Skeletal muscle cell (primary cell): ENCODE measurements around the gene PCBP3.
"Not testable (repeated sequence)": the region's sequence is repeated elsewhere in the genome, so short reads cannot be mapped to it uniquely, and the experiment has no call there.

Experiments used
- DNase-seq: peaks from one replicate; pipeline ENCODE4 v3.0.0-alpha.2; 2010; ENCODE audit warnings: low read depth
- H3K4me3 ChIP-seq: 2 replicates; pipeline ENCODE4 v1.5.1; 2011; ENCODE audit warnings: low read depth, mild to moderate bottlenecking, control low read depth, low read length, moderate library complexity

Gene PCBP3

DNA sequence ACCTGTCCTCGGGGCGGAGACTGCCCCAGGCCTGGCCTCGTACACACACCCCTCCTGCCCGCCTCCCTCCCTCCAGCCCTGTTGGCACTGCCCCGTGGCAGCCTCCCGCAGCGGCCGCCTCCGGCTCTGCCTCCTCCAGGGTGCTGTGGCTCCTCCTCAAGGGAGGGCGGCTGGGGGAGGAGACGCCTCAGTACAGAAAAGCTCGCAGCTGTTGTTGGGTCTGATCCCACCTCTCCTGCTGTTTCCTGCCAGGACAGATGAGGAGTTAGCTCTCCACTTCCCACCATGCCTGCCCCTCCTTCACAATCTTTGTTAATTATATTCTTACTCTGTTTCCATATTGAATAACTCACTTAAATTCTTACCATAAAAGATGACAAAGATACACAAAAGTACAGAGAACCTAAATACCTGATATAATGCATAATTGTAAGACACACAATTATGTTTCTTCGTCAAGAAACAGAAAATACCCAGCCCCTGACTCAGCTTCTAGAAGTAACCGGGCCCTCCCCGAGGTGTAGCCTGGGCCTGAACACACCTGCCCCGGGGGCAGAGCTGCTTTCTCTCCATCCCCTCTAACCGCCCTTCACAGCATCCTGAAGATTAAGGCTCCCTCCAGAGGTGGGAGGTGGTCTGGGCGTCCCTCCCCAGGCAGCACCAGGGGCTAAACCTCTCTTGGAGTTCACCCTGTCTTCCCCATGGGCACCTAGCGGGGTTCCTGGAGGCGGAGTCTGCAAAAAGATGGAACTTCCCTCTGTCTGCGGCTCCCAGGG lies 307.4 kb downstream of the PCBP3 start:
- no peak overlapping the region for H3K4me3 ChIP-seq
- DNase-seq = no peak

DNA sequence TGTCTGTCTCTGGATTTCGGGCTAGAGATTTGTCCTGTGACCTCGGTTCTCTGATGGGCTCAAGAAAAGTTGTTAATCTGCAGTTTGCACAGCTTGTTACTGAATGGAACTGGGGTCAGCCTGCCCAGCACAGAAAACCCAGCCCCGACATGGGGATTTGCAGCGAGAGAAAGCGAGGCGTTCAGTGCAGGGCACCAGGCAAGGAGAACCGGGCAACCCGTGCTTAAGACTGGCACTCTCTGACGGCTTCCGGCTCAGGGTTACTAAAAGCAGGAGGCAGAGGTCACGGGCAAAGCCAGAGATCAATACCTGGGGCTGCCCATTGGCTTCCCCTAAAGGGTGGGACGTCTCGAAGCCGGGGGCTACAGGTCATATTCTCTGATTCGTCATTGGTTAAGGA lies 308.2 kb downstream of the PCBP3 start:
- no peak for DNase-seq
- H3K4me3 ChIP-seq = no peak overlapping the region

DNA sequence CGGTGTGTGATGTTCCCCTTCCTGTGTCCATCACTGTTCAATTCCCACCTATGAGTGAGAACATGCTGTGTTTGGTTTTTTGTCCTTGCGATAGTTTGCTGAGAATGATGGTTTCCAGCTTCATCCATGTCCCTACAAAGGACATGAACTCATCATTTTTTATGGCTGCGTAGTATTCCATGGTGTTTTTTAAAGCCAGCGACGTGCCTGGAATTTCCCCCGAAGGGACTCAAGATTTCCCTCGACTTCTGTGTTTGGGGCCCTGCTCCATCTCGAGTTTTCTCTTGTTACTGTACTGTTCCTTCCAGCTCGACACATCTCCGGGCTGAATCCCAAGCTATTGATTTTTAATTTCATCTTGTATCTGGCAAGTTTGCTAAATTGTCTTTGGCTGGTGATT lies 309.0 kb downstream of the PCBP3 start:
- H3K4me3 ChIP-seq, DNase-seq: not testable (repeated sequence)

DNA sequence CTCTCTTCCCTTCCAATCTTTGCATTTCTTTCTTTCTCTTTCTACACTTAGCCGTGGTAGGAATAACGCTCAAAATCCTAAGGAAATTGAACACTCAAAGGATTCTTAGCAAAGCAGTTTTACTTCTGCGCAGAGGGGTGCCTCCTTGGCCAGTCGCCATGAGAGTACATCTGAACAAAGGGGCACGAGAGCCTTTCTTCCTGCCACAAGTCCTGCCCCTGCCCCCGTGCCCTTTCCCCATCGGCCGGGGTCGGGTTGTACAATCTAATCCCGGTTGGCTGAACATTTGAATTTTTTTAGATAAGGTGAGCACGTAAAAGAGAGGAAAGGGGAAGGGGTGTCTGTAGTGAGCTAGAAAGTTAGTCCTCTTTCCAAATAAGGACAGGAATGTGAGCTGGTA lies 309.4 kb downstream of the PCBP3 start:
- DNase-seq = no peak

DNA sequence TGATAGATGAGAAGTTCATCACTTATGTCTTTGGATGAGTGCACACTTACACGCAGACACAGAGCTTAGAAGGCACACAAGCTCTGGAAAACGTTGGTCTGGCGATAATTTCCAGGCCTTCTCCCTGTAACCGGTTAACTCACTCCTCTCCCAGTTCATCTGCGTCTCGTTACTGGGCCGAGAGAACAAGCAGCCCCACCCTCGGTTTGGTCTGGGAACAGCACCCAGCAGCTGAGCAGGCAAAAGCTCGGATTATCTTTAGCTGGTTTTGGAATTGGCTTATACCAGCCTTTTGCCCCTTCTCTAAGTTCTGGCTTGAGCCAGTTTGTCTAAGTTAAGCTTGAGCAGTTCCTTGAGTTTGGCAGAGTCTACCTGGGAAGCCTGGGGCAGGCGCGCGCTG lies 310.7 kb downstream of the PCBP3 start:
- H3K4me3 ChIP-seq = no peak overlapping the region
- no peak for DNase-seq

More for the DNA sequence above, 309.4 kb downstream of the PCBP3 start:
- H3K4me3 ChIP-seq = no peak overlapping the region

DNA sequence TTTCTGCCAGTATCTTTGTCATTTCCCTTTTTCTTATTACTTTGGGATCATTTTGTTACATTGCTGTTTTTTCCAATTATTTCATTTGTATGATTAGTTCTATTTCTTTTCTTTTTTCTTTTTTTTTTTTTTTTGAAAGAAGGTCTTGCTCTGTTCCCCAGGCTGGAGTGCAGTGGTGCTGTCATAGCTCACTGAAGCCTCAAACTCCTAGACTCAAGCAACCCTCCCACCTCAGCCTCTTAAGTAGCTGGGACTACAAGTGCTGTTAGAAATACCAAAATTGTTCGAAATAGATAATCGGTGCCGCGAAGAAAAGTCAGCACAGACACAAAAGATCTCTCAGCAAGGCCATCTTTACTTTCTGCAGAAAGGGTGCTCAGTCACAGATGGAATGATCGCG lies 311.4 kb downstream of the PCBP3 start:
- no peak overlapping the region for H3K4me3 ChIP-seq
- DNase-seq = no peak

DNA sequence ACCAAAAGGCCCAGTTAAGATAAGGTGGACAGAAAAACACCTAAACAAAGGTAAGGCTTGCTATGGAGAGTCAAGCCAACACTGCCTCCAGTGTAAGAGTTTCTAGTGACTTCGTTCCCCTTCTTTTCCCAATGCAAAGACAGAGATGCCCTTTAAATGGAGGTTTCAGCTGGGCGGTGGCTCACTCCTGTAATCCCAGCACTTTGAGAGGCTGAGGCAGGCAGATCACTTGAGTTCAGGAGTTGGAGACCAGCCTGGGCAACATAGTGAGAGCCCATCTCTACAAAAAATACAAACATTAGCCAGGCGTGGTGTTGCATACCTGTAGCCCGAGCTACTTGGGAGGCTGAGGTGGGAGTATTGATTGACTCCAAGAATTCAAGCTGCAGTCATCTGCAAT lies 314.0 kb downstream of the PCBP3 start:
- H3K4me3 ChIP-seq = no peak overlapping the region
- no peak for DNase-seq

DNA sequence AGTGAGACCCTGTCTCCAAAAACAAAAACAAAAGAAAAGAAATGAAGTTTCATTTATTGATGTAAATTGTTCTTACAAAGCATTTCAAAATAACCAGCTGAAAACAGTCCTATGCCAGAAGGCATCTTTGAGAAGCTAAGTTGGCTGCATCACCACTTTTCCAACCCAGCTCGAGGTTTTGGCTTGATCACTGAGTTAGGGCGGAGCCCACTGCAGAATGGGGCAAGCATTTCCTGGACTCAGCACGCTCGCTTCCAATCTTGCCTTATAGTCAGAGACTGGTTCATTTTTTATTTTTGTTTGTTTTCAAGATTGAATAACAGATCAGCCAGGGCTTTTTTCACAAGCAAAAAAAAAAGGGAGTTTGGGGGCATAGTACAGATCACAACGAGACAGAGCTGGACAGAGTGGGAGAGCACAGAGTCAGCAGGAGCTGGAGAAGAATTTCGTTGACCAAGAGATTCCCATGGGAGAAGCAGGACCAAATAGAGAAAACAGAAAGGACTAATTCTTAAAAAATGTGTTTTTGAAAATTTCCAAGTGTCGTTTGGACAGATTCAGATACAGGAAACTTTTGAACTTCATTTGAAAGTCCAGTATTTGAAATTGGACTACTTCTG lies 314.6 kb downstream of the PCBP3 start:
- no peak overlapping the region for H3K4me3 ChIP-seq
- peak; percentile 15 for DNase-seq

DNA sequence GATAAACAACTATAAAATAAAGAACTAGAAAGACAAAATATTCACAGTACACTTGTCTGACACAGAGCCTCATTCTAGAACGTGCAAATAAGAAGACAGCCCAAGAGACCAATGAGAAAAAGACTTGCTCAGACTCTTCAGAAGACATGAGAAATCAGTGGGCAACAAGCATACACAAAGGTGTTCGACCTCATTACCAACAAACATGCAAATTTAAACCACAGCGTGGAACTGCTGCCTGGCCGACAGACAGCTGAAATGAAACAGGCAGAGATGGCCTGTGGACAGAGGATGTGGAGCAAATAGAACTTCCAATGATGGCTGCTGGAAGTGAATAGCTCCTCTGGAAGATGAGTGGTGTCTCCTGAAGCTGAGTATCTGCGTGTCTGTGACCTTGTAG lies 315.7 kb downstream of the PCBP3 start:
- no peak overlapping the region for H3K4me3 ChIP-seq
- DNase-seq = no peak

DNA sequence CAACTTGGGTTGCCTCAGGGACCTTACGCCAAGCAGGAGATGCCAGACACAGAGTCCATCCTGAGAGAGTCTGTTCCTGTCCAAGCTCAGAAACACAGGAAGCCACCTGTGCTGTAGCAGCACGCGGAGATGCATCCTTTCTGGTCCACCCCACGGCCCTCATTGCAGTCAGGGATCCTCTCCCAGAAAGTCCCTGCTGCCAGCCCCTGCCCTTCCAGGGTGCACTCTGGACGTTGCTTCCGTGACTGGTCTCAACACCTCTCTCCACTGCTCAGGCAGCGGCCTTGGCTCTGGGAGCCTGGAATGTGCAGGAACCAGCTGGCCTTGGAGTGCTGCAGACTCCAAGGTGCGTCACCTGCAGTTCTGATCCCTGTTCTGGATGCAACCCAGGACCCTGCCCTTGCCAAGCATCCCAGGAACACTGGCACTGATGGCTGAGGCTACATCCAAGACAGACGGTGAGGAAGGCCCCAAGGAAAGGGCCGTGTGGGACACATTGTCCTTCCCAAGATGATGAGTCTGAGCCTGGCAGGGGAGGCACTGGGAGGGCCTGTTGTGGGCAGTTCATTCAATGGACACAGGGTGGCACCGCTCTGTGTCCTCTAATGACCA lies 316.4 kb downstream of the PCBP3 start:
- no peak for DNase-seq

DNA sequence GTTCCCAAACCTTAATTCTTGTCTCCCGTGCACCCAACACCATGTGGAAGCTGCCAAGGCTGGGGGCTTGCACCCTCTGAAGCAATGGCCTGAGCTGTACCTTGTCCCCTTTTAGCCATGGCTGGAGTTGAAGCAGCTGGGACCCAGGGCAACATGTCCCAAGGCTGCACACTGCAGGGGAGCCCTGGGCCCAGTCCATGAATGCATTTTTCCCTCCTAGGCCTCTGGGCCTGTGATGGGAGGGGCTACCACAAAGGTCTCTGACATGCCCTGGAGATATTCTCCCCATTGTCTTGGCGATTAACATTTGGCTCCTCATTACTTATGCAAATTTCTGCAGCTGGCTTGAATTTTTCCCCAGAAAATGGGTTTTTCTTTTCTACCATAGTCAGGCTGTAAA lies 317.9 kb downstream of the PCBP3 start:
- H3K4me3 ChIP-seq, DNase-seq: not testable (repeated sequence)

More for the DNA sequence above, 316.4 kb downstream of the PCBP3 start:
- H3K4me3 ChIP-seq = no peak overlapping the region

DNA sequence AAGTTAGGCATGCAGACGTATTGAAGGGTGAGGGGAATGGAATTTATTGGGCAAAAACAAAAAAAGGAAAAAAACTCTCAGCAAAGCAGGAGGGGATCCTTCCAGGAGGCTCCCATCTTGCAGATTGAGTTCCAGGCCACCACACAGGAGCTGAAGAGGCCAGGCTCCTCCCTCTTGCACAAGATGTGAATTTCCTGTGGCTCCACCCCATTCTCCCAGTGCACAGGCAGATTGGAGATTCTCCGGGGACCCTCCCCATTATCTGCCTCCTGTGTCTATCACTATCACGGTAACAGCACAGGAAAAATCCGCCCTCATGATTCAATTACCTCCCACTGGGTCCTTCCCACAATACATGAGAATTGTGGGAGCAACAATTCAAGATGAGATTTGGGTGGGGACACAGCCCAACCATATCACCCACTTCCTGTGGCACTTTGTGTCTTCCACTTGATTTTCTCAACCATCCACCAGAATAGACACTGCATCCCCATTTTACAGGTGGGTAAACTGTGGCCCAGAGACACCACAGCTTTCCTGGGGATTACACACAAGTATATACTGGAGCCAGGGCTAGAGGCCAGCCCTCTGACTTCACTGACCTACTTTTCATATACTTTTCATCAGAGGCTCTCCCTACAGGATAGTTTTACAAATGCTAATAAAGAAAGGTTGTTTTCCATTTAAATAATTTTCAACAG lies 319.2 kb downstream of the PCBP3 start:
- H3K4me3 ChIP-seq = no peak overlapping the region
- DNase-seq = no peak

DNA sequence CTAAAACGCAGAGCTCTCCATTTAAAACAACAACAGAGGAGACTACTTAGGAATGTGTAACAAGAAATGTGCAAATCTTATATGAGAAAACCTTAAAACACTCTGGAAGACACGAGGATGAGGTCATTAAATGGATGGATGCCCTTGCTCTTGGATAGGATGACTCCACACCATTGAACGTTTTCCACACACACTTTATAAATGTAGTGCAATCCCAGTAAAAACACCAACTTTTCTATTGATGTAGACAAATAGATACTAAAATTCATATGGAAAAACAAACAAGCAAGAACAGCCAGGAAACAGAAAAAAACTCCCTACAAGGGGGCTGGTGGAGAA lies 319.7 kb downstream of the PCBP3 start:
- peak; percentile 10 for DNase-seq
- no peak overlapping the region for H3K4me3 ChIP-seq

DNA sequence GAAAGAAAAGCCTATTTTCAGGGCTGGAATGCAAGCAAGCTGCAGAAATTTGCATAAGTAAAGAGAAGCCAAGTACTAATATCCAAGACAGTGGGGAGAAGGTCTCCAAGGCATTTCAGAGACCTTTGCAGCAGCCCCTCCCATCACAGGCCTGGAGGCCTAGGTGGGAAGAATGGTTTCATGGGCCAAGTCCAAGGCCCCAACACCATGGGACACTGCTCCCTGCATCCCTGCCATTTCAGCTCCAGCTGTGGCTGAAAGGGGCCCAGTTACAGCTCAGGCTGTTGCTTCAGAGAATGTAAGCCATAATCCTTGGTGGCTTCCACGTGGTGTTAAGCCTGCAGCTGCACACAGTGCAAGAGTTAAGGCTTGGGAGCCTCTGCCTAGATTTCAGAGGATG lies 321.1 kb downstream of the PCBP3 start:
- no peak for DNase-seq
- H3K4me3 ChIP-seq = no peak overlapping the region

DNA sequence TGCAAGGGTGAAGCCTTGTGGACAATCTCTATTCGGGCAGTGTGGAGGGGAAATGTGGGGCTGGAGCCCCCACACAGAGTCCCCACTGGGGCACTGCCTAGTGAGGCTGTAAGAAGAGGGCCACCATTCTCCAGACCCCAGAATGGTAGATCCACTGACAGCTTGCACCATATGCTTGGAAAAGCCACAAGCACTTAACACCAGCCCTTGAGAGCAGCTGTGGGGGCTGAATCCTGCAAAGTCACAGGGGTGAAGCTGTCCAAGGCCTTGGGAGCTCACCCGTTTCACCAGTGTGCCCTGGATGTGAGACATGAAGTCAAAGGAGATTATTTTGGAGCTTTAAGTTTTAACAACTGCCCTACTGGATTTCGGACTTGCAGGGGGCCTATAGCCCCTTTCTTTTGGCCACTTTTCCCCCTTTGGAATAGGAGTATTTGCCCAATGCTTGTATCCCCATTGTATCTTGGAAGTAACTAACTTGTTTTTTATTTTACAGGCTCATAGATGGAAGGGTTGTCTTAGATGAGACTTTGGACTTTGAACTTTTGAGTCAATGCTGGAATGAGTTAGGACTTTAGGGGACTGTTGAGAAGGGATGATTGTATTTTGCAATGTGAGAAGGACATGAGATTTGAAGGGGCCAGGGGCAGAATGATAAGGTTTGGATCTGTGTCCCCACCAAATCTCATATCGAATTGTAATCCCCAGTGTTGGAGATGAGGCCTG lies 321.7 kb downstream of the PCBP3 start:
- no peak overlapping the region for H3K4me3 ChIP-seq
- DNase-seq = no peak

DNA sequence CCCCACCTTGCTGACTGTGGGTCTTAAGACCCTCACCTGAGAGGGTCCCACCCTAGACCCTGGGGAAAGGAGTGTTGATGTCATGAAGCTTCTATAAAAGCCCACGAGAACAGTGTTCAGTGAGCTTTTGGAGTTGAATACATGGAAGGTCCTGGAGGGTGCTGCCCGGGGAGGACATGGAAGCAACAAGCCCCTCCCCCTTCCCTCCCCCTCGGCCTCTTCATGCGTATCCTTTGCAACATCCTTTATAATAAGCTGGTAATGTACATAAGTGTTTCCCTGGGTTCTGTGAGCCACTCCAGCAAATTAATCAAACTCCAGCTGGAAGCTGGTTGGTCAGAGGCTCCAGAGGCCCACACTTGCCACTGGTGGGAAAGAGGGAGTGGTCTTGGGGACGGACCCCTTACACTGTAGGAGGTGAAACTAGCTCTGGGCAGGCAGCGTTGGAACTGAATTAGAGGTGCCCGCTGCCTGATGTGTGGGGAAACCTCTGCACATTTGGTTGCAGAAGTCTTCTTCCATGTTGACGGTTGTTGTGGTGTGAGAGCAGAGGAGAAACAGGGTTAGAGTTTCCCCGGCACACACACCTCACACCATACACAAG lies 323.4 kb downstream of the PCBP3 start:
- no peak overlapping the region for H3K4me3 ChIP-seq
- DNase-seq = no peak

DNA sequence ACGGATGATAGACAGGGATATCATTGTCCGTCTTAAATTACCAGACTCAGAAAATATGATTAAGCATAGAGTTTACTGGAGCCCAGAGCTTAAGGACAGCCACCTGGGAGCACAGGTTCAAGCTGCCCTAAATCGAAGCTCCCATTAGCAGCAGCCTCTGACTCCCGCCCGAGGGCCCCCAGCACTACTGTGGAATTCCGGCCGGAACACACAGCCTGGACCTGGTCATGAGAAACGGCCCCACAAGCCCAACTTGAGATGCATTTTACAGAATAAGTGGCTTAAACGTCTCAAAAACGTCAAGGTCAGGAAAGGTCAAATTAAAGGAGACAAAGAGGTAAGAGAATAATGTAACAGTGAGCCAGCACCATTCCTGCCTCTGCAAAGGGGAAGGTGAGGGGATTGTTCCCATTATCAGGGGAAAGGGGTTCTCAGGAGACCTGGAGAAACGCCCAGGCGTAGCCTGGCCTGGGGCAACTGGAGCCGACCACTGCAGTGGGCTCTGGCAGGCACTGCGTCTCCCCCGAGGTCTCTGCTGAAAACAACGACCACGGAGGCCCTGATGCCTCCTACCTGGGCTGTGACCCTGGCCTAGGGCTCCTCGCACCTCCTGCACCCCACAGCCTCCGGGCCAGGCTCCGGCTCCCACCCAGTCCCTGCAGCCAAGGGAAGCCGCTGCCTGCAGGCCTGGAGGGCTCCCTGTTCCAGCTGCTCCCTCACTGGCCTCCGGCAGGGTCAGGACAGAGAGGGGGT lies 326.6 kb downstream of the PCBP3 start:
- no peak for DNase-seq
- no peak overlapping the region for H3K4me3 ChIP-seq

DNA sequence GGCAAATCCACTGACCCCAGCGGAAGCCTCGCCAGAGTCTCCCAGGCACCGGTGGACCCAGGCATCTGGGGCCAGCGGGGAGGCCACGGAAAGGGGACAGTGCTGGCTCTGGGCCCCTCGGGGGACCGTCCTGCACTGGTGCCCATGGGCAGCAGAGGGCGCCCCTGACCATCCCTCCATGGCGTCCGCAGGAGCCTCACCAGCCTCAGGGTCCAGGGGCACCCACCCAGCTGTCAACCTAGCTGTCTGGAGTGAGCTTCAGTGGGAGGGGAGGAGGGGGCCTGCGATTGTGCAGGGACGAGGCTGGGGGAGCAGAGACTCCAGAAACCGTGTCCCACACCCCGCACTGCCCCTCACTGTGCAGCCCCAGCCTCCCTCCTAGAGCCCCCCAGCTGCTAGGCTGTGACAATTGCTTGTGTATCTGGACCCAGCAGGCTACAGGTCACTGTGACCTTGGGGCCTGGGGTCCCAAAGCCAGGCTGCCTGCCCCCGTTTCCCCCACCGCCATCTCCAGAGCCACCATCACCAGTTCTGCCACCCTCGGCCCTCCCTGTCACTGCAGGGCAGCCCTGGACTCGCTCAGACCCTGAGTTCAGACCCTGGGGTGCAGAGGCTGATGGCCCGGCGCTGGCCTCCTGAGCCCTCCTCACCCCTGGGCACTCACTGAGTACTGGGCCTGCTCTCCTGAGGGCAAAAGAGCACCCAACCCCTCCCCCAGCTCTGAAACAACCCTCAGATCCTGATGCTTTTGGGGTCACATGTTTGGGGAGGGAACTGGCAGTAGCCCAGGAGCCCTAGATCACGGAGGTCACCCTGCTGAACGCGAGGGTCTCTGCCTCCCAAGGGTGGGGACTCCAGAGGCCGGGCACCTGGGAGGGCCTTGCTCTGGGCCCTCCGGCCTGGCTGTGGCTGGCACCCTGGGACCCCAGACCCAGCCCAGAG lies 327.4 kb downstream of the PCBP3 start:
- DNase-seq = no peak
- H3K4me3 ChIP-seq = no peak overlapping the region
